ENCODE results near the gene LAMA5.

Gene LAMA5

DNA sequence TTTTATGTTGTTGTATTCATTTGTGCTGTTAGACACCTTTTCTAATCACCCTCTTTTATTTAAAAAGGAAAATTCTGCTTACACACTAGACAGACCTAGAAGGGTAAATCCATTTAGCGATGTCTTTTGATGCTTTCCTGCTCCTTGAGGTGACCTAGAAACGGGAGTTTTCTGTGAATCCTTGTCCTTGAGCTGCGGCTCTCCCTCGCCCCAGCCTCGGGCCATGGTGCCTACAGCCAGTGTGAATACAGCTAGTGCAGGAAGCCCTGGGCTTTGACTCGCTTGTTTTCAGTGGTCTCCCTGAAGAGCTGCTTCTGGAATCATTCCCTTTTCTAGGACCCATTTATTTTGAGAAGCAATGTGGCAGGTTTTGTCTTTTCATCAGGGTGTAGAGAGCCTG is 82.0 kb downstream of the LAMA5 start:
- H3K79me2 ChIP-seq (ENCODE audit: insufficient read depth, low read length), result no peaks in the 10 kb centered on the region
- TF ChIP-seq, protein P1, sequence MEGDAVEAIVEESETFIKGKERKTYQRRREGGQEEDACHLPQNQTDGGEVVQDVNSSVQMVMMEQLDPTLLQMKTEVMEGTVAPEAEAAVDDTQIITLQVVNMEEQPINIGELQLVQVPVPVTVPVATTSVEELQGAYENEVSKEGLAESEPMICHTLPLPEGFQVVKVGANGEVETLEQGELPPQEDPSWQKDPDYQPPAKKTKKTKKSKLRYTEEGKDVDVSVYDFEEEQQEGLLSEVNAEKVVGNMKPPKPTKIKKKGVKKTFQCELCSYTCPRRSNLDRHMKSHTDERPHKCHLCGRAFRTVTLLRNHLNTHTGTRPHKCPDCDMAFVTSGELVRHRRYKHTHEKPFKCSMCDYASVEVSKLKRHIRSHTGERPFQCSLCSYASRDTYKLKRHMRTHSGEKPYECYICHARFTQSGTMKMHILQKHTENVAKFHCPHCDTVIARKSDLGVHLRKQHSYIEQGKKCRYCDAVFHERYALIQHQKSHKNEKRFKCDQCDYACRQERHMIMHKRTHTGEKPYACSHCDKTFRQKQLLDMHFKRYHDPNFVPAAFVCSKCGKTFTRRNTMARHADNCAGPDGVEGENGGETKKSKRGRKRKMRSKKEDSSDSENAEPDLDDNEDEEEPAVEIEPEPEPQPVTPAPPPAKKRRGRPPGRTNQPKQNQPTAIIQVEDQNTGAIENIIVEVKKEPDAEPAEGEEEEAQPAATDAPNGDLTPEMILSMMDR (IDR thresholded peaks at IDR 0.05; ENCODE audit: insufficient read depth, low read length, poor library complexity, severe bottlenecking), result no peak
- TF ChIP-seq EZH2phosphoT487 (conservative IDR thresholded peaks at IDR 0.05; ENCODE audit: low read length), result no peak
- no peaks in the 10 kb centered on the region for H3K9me2 ChIP-seq (replicated peaks; ENCODE audit: insufficient read depth, low read length)
- no peak overlapping the region for H3K9ac ChIP-seq (ENCODE audit: low read length)
- H3K27ac ChIP-seq (ENCODE audit: low read depth, low read length), result no peak overlapping the region
- no peaks in the 10 kb centered on the region for H3K9me3 ChIP-seq (ENCODE audit: insufficient read depth, low read length)
- no peak overlapping the region for H2AFZ ChIP-seq (ENCODE audit: low read depth, low read length, severe bottlenecking)
- no peaks in the 10 kb centered on the region for H4K20me1 ChIP-seq (ENCODE audit: low read depth, low read length)
- H3K36me3 ChIP-seq (ENCODE audit: low read length), result no peaks in the 10 kb centered on the region
- no peaks in the 10 kb centered on the region for H3F3A ChIP-seq (ENCODE audit: insufficient read depth)
- H3K4me2 ChIP-seq (ENCODE audit: low read depth, low read length, poor library complexity, severe bottlenecking), result no peak overlapping the region
- H3K4me3 ChIP-seq (ENCODE audit: insufficient read depth, low read length, poor library complexity, severe bottlenecking), result no peak overlapping the region
- H3K27me3 ChIP-seq (ENCODE audit: low read length), result no peaks in the 10 kb centered on the region

- no peaks in the 10 kb centered on the region for H3F3A ChIP-seq (ENCODE audit: insufficient read depth)
- H4K20me1 ChIP-seq (ENCODE audit: low read depth, low read length), result no peaks in the 10 kb centered on the region
- no peak overlapping the region for H2AFZ ChIP-seq (ENCODE audit: low read depth, low read length, severe bottlenecking)
- no peaks in the 10 kb centered on the region for H3K9me3 ChIP-seq (ENCODE audit: insufficient read depth, low read length)
- no peaks in the 10 kb centered on the region for H3K9me2 ChIP-seq (replicated peaks; ENCODE audit: insufficient read depth, low read length)
- H3K9ac ChIP-seq (ENCODE audit: low read length), result no peak overlapping the region
- TF ChIP-seq, protein P1 (IDR thresholded peaks at IDR 0.05; ENCODE audit: insufficient read depth, low read length, poor library complexity, severe bottlenecking), result no peak
- no peak for TF ChIP-seq EZH2phosphoT487 (conservative IDR thresholded peaks at IDR 0.05; ENCODE audit: low read length)
- no peaks in the 10 kb centered on the region for H3K36me3 ChIP-seq (ENCODE audit: low read length)
- H3K4me3 ChIP-seq (ENCODE audit: insufficient read depth, low read length, poor library complexity, severe bottlenecking), result no peak overlapping the region
- H3K79me2 ChIP-seq (ENCODE audit: insufficient read depth, low read length), result no peaks in the 10 kb centered on the region
- H3K27ac ChIP-seq (ENCODE audit: low read depth, low read length), result no peak overlapping the region
- H3K27me3 ChIP-seq (ENCODE audit: low read length), result no peaks in the 10 kb centered on the region
- H3K4me2 ChIP-seq (ENCODE audit: low read depth, low read length, poor library complexity, severe bottlenecking), result no peak overlapping the region
These were observed 82.7 kb downstream of the LAMA5 start for GRCh38 chr20:62284448-62284847.

DNA sequence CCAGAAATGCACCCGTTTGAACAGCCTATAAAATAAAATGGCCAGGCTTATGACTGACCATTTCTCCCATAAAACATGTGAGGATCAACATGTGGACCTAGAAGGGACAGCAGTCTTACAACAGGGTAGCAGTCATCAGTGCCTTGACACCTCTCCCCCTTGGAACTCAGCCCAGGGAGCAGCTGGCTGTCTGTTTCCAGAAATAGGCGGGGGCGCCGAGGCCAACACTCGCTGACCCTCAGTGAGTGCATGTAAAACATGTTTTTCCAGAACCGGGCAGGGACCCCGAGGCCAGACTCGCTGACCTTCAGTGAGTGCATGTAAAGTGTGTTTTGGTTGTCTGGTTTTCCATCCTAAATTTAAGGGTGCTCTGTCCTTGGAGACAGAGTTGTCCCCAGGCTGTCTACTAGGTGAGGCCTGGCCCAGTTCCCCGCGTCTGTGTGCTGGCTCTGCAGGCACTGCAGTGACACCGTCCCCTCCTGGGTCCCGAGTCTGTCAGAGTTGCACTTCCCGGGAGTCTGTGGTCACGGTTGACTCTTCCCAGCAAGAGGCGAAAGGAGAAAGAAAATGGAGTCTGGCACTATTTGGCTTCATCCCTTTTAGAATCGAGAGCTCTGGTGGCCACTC is 84.1 kb downstream of the LAMA5 start:
- Histone ChIP-seq H3K9ac (ENCODE audit: low read length) (no peak overlapping the region), H3K79me2 (ENCODE audit: insufficient read depth, low read length) (no peaks in the 10 kb centered on the region), H3K27me3 (ENCODE audit: low read length) (no peaks in the 10 kb centered on the region), H3F3A (ENCODE audit: insufficient read depth) (no peaks in the 10 kb centered on the region), H4K20me1 (ENCODE audit: low read depth, low read length) (no peaks in the 10 kb centered on the region), H3K9me2 (replicated peaks; ENCODE audit: insufficient read depth, low read length) (no peaks in the 10 kb centered on the region), H3K27ac (ENCODE audit: low read depth, low read length) (no peak overlapping the region), H3K36me3 (ENCODE audit: low read length) (no peaks in the 10 kb centered on the region), H3K4me3 (ENCODE audit: insufficient read depth, low read length, poor library complexity, severe bottlenecking) (no peak overlapping the region), H2AFZ (ENCODE audit: low read depth, low read length, severe bottlenecking) (no peak overlapping the region), H3K9me3 (ENCODE audit: insufficient read depth, low read length) (no peaks in the 10 kb centered on the region), H3K4me2 (ENCODE audit: low read depth, low read length, poor library complexity, severe bottlenecking) (no peak overlapping the region)
- TF ChIP-seq, protein P1 (IDR thresholded peaks at IDR 0.05; ENCODE audit: insufficient read depth, low read length, poor library complexity, severe bottlenecking), result no peak
- TF ChIP-seq EZH2phosphoT487 (conservative IDR thresholded peaks at IDR 0.05; ENCODE audit: low read length), result no peak

Data from SU-DHL-6 (cell line).